Central memory CD8-positive, alpha-beta T cell (primary cell): ENCODE measurements around the gene GSK3B.

Experiments
- ATAC-seq: fragments of 150-1000 bp; cut with Tn5 transposase; replicated peaks from 2 replicates; pipeline ENCODE4 v1.10.0; 2022; ENCODE audit warnings: mild to moderate bottlenecking, moderate FRiP score, moderate number of reproducible peaks; ENCODE audit not compliant: poor library complexity, severe bottlenecking; ENCODE audit errors: extremely low read depth
- DNase-seq, 2 donors: peaks; one replicate each; pipeline ENCODE4 v3.0.0; 2021; ENCODE audit warnings: low spot score in 2 of 2
- H3K27ac Mint-ChIP-seq: one replicate; pipeline ENCODE4 v1.8.0; 2022; ENCODE audit warnings: low read depth, mild to moderate bottlenecking, moderate library complexity, mixed read lengths
- H3K27me3 Mint-ChIP-seq: one replicate; pipeline ENCODE4 v1.8.0; 2022; ENCODE audit warnings: mixed read lengths
- H3K36me3 Mint-ChIP-seq: one replicate; pipeline ENCODE4 v1.8.0; 2022; ENCODE audit warnings: mild to moderate bottlenecking, moderate library complexity, mixed read lengths; ENCODE audit not compliant: insufficient read depth
- H3K4me1 Mint-ChIP-seq: one replicate; pipeline ENCODE4 v1.8.0; 2022; ENCODE audit warnings: mixed read lengths
- H3K4me3 Mint-ChIP-seq: one replicate; pipeline ENCODE4 v1.8.0; 2022; ENCODE audit warnings: mild to moderate bottlenecking, moderate library complexity, mixed read lengths
- H3K9me3 Mint-ChIP-seq: one replicate; pipeline ENCODE4 v1.8.0; 2022; ENCODE audit warnings: mixed read lengths

GSK3B gene

DNA sequence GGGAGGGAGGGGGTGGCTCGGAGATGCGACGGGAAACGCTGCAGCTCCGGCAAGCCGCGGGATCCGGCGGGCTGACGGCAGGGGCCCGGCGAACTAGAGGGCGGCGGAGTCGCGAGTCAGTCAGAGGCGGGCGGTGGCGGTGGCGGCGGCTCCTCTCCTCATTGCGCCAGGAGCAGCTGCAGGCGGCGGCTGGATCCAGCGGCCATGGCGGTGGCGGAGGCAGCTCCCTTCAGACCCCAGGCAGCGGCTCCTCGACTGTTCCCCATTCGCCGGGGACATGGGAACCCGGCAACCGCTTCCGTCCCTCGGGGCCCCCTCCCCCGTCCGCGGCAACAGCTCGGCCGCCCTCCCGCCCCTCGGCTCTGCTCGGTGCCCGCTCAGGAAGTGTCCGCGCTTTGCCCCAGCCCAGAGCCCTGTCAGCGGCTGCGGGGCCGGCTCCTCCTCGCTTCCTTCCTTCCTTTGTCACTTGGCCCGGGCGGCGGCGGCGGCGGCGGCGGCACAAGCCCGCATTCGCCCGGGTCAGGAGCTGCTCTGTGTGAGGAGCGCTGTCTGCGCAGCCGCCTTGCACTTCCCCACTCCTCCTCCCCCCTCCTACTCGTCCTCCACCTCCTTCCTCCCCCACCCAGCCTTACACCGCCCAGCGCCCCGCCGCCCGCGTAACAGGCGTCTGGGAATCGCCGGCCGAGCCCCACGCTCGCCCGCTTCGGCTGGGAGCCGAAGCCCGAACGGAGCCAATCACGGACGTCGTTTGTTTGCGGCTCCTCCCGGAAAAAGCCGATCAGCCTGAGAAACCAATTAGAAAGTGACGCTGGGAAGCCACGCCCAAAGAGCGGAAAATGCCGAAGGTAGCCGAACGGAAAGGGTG lies at the start of gene GSK3B:
GSK3B (minus strand) TSS at position 537 of the 865 bp plus-strand sequence. CDS start 1,013 bp downstream, outside the sequence.
- Mint-ChIP-seq H3K9me3 (no peaks in the 10 kb centered on the region), H3K27ac (no peak within 1 kb of the TSS), H3K27me3 (no peaks in the 10 kb centered on the region), H3K4me3 (no peak within 1 kb of the TSS), H3K36me3 (peaks cover 25% of the 10 kb centered on the region), H3K4me1 (peaks cover 29% of the 10 kb centered on the region)
- DNase-seq (peak; percentile 100), ATAC-seq (peak; percentile 62)

DNA sequence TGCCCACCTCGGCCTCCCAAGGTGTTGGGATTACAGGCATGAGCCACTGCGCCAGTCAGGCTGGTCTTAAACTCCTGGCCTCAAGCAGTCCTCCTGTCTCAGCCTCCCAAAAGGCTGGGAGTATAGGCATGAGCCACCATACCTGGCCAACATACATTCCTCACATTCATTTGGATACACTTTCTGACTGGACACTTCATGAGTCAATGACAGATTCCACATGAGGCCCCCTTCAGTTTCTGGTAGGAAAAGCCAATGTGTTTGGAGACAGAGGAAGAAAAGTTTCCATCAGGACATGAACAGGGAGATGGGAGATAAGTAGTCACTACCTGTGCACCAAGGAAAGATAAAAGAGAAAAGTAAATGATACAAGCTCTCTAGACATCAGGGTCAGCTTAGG lies 49.4 kb upstream of the GSK3B start:
- no peak for DNase-seq

DNA sequence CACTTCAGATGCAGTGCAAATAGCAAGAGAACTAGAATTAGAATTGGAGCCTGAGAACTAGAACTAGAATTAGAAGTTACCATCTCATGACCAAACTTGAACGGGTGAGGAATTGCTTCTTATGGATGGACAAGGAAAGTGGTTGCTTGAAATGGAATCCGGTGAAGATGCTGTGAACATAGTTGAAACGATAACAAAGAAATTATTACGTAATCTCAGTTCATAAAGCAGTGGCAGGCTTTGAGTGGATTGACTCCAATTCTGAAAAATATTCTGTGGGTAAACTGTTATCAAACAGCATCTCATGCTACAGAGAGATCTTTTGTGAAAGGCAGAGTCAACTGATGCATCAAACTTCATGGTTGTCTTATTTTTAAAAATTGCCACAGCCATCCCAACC lies 48.0 kb upstream of the GSK3B start:
- ATAC-seq (no peak), DNase-seq (no peak)
- no peaks in the 10 kb centered on the region for H3K36me3 Mint-ChIP-seq
- no peak overlapping the region for H3K4me3 Mint-ChIP-seq
- H3K4me1 Mint-ChIP-seq: no peaks in the 10 kb centered on the region
- no peaks in the 10 kb centered on the region for H3K27me3 Mint-ChIP-seq
- H3K27ac Mint-ChIP-seq: no peak overlapping the region
- H3K9me3 Mint-ChIP-seq: no peaks in the 10 kb centered on the region

More for the DNA sequence above, 49.4 kb upstream of the GSK3B start:
- no peak overlapping the region for H3K27ac Mint-ChIP-seq
- no peaks in the 10 kb centered on the region for H3K27me3 Mint-ChIP-seq
- no peak overlapping the region for H3K4me3 Mint-ChIP-seq
- no peak for ATAC-seq
- no peaks in the 10 kb centered on the region for H3K36me3 Mint-ChIP-seq
- no peaks in the 10 kb centered on the region for H3K4me1 Mint-ChIP-seq
- H3K9me3 Mint-ChIP-seq: no peaks in the 10 kb centered on the region

DNA sequence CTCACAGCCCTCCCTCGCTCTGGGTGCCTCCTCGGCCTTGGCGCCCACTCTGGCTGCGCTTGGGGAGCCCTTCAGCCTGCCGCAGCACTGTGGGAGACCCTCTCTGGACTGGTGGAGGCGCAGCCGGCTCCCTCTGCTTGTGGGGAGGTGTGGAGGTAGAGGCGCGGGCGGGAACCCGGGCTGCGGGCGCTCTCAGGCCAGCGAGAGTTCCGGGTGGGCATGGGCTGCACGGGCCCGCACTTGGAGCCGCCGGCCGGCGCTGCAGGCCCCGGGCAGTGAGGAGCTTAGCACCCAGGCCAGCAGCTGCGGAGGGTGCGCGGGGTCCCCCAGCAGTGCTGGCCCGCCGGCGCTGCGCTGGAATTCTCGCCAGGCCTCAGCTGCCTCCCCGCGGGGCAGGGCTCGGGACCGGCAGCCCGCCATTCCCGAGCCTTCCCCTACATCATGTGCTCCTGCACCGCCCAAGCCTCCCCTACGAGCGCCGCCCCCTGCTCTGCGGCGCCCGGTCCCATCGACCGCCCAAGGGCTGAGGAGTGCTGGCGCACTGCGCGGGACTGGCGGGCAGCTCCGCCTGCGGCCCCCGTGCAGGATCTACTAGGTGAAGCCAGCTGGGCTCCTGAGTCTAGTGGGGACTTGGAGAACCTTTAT lies 46.0 kb upstream of the GSK3B start:
- Mint-ChIP-seq H3K27ac (no peak overlapping the region), H3K36me3 (no peaks in the 10 kb centered on the region), H3K9me3 (no peaks in the 10 kb centered on the region), H3K4me3 (no peak overlapping the region), H3K4me1 (no peaks in the 10 kb centered on the region), H3K27me3 (no peaks in the 10 kb centered on the region)
- ATAC-seq (no peak), DNase-seq (no peak)

DNA sequence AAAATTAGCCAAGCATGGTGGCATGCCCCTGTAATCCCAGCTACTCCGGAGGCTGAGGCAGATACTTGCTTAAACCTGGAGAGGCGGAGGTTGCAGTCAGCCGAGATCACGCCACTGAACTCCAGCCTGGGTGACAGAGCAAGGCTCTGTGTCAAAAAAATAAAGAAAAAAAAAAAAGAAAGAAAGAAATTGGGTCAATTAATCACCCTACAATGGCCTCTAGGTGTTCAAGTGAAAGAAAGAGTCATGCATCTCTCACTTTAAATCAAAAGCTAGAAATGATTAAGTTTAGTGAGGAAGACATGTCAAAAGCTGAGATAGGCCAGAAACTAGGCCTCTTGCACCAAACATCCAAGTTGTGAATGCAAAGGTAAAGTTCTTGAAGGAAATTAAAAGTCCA lies 44.9 kb upstream of the GSK3B start:
- Mint-ChIP-seq H3K27me3 (no peaks in the 10 kb centered on the region), H3K4me1 (no peaks in the 10 kb centered on the region), H3K27ac (no peak overlapping the region), H3K9me3 (no peaks in the 10 kb centered on the region), H3K36me3 (no peaks in the 10 kb centered on the region), H3K4me3 (no peak overlapping the region)
- ATAC-seq (no peak), DNase-seq (no peak)

DNA sequence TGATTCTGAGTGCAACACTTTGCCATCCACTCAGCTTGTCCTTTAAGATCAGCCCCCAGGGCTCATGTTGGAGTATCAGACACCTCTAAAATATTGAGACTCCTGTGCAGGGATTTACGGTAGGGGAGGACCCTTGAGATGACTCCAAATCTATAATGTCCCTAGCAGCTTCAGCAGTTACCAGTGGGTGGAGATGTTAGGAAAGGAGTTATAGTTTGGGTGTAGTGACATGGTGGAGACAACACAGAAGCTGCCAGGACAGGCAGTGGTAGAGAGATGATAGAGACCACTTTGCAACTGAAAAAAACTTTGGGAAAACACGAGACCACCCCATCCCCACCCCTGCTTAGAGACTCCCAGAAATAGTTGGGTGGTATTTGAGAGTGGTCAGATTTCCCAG lies 43.3 kb upstream of the GSK3B start:
- Mint-ChIP-seq H3K36me3 (no peaks in the 10 kb centered on the region), H3K27ac (no peak overlapping the region), H3K4me1 (no peaks in the 10 kb centered on the region), H3K9me3 (no peaks in the 10 kb centered on the region), H3K4me3 (no peak overlapping the region), H3K27me3 (no peaks in the 10 kb centered on the region)
- ATAC-seq (no peak), DNase-seq (no peak)

DNA sequence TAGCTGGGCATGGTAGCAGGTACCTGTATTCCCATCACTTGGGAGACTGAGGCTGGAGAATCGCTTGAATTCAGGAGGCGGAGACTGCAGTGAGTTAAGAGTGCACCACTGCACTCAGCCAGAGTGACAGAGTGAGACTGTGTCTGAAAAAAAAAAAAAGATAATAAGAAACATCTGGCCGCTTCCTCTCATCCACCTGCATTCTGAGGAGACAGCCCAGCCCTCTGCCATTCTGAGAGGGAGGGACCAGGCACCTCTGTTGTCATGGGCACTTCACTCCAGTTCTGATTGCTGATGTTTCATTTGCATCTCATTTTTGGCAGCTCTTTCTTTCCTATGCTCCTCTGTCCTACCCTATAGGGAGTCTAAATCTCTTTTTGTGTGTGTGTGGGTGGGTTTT lies 36.4 kb upstream of the GSK3B start:
- no peak overlapping the region for H3K27ac Mint-ChIP-seq
- ATAC-seq: no peak

DNA sequence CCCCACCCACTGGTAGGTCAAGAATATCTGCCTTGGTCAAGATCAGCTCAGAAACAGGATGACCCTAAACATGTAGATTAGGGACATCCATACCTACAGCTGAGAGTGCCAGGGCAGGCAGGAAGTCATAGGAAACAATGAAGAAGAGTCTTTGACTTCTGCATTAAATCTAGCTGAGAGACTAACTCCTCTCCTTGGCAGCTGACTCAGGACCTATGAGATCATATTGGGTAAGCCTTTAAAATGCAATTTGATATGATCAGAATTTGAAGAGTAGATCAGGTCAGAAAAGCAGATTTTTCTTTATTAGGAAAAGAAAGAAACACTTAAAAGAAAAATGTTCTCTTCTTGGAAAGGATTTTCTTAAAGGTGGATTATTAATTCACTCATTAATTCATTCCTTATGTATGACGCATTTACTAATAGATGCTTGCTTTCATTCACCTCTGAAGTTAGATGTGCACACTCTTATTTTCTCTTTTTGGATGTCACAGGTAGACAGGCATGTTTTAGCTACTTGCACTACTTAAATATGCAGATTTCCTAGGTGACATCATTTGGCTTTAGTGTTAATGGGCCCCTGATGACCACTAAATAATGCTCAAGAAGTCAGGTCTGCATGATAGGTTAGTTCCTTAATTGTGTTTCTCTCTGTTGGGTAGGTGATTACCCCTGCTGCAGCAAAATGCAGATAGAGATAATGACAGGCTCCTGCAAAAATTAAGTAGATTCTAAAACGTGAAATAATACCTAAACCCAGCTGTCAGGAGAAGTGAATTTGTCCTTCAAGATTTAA lies 35.7 kb upstream of the GSK3B start:
- DNase-seq: no peak
- Mint-ChIP-seq H3K27ac (no peak overlapping the region), H3K4me3 (no peak overlapping the region), H3K9me3 (no peaks in the 10 kb centered on the region), H3K4me1 (no peaks in the 10 kb centered on the region), H3K27me3 (peaks cover 10% of the 10 kb centered on the region), H3K36me3 (no peaks in the 10 kb centered on the region)
- ATAC-seq: no peak

More for the DNA sequence above, 36.4 kb upstream of the GSK3B start:
- no peak overlapping the region for H3K4me3 Mint-ChIP-seq
- DNase-seq: no peak
- H3K36me3 Mint-ChIP-seq: no peaks in the 10 kb centered on the region
- no peaks in the 10 kb centered on the region for H3K9me3 Mint-ChIP-seq
- H3K27me3 Mint-ChIP-seq: peaks cover 10% of the 10 kb centered on the region
- no peaks in the 10 kb centered on the region for H3K4me1 Mint-ChIP-seq

DNA sequence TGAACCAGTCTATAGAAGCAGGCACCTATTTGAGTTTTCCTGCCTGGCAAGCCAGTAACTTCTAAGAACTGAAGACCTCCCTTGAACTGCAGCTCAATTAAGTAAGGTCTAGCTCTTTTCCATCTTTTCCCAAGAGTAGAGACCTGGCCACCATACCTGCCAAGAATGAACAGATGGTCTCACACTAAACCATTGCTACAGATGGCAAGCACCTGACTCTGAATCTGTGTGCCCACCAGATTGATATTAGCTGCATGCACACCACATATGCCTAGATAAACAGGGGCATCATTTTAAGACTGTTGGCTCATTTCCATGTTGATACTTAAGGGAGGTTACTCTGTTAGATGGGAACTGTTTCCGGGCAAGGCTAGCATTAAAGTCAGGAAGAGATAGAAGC lies 34.8 kb upstream of the GSK3B start:
- H3K36me3 Mint-ChIP-seq: no peaks in the 10 kb centered on the region
- no peaks in the 10 kb centered on the region for H3K4me1 Mint-ChIP-seq
- no peak for DNase-seq
- no peak overlapping the region for H3K4me3 Mint-ChIP-seq
- no peaks in the 10 kb centered on the region for H3K9me3 Mint-ChIP-seq
- H3K27ac Mint-ChIP-seq: no peak overlapping the region
- H3K27me3 Mint-ChIP-seq: peaks cover 10% of the 10 kb centered on the region
- ATAC-seq: no peak

DNA sequence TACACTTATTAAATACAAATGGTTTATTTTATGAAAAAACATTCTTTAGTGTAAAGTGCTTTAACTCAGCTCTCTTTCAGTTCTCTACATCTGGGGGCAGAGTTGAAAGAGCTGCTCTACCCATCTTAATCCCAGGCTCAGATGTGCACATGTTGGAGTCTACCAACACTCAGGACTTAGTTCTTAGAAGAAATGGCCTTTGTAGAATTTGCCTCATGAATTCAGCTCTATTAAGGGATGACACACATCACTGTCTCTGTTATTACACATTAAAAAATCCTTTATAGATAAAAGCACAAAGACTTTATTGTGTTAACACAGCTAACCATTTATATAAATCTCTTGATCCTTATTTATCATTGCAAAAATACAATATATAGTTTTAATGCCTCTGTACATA lies 31.7 kb upstream of the GSK3B start:
- Mint-ChIP-seq H3K27me3 (peaks cover 7% of the 10 kb centered on the region), H3K4me1 (no peaks in the 10 kb centered on the region), H3K4me3 (no peak overlapping the region), H3K9me3 (no peaks in the 10 kb centered on the region), H3K36me3 (no peaks in the 10 kb centered on the region), H3K27ac (no peak overlapping the region)
- no peak for ATAC-seq
- no peak for DNase-seq

DNA sequence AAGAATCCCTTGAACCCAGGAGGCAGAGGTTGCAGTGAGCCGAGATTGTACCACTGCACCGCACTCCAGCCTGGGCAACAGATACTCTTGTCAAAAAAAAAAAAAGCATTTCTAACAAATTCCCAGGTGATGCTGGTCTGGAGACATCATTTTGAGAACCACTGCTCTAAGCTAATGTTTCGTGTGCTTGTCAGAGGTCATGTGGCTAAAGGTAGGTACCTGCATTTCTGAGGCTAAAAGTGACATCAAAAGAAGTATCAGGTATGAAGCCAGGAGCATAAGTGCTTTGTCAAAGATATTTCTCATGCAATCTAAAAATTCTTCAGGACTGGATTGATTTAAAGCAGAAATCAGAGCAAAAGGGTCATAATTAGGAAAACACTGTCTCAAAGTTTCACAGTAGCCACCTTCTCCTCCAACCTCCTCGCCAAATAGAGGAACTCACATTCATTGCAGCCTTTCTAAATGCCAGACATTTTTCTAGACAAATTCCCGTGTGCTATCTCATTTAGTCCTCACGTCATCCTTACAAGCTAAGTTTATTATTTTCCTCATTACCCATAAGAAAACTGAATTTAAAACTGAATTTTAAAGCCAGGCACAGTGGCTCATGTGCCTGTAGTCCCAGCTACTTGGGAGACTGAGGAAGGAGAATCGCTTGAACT lies 25.7 kb upstream of the GSK3B start:
- ATAC-seq (no peak), DNase-seq (no peak)
- Mint-ChIP-seq H3K4me3 (no peak overlapping the region), H3K9me3 (peaks cover 5% of the 10 kb centered on the region), H3K36me3 (peaks cover 2% of the 10 kb centered on the region), H3K27ac (no peak overlapping the region), H3K4me1 (no peaks in the 10 kb centered on the region), H3K27me3 (no peaks in the 10 kb centered on the region)

DNA sequence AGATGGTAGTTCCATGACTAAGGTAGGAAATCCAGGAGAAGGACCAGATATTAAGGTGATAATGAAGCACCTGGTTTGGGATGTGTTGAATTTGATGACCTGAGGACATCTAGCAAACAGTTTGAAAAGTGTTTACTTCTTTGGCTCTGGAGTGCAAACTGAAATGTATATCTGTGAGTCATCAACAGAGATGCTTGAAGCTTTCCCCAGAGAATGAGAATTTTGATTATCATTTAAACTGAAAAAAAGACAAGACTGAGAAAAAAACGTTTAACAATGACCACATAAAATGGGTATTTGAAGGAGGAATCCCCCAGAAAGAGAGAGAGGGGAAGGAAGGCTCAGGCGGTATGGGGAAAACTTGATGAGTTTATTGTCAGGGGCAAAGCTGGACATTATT lies 20.7 kb upstream of the GSK3B start:
- ATAC-seq (no peak), DNase-seq (no peak)
- peaks cover 5% of the 10 kb centered on the region for H3K9me3 Mint-ChIP-seq
- peaks cover 2% of the 10 kb centered on the region for H3K36me3 Mint-ChIP-seq
- no peaks in the 10 kb centered on the region for H3K4me1 Mint-ChIP-seq
- peaks cover 7% of the 10 kb centered on the region for H3K27me3 Mint-ChIP-seq
- H3K4me3 Mint-ChIP-seq: no peak overlapping the region
- no peak overlapping the region for H3K27ac Mint-ChIP-seq
